Activated CD4-positive, alpha-beta T cell treated with anti-CD3 and anti-CD28 coated beads, Interleukin-2, amount 50 U/mL, for 48 hours (primary cell): ENCODE data around the gene LHFPL4.
A peak's percentile ranks its signal among the peaks of the same experiment; 100 is the strongest.
"Not testable (repeated sequence)": the region's sequence is repeated elsewhere in the genome, so short reads cannot be mapped to it uniquely, and the experiment has no call there.

Source experiments
- DNase-seq, 2 experiments: peaks; one replicate each; pipeline ENCODE4 v3.0.0-alpha.2; 2020

Gene LHFPL4

GRCh38 chr3:9553021-9553947 lies at the start of gene LHFPL4:
Gene LHFPL4 (minus strand): TSS chr3:9553822. CDS start chr3:9552679, 1,143 bp downstream.
- no peak for DNase-seq

- DNase-seq, result no peak
Observed at GRCh38 chr3:9602620-9603019, 49.0 kb upstream of the LHFPL4 start.

- DNase-seq, result not testable (repeated sequence)
Observed at GRCh38 chr3:9601006-9601581, 47.5 kb upstream of the LHFPL4 start.

- peak; percentile 19 to 20 for DNase-seq
Observed at GRCh38 chr3:9600597-9600996, 47.0 kb upstream of the LHFPL4 start.

- no peak for DNase-seq
Observed at GRCh38 chr3:9598783-9599387, 45.3 kb upstream of the LHFPL4 start.

- DNase-seq, result no peak
Observed at GRCh38 chr3:9595877-9596276, 42.3 kb upstream of the LHFPL4 start.

- not testable (repeated sequence) for DNase-seq
Observed at GRCh38 chr3:9591781-9592180, 38.2 kb upstream of the LHFPL4 start.

GRCh38 chr3:9590282-9590791 lies 36.7 kb upstream of the LHFPL4 start:
- no peak for DNase-seq

GRCh38 chr3:9583792-9584191 lies 30.2 kb upstream of the LHFPL4 start:
- DNase-seq, result no peak

- DNase-seq, result no peak
Observed at GRCh38 chr3:9583371-9583770, 29.7 kb upstream of the LHFPL4 start.

DNA sequence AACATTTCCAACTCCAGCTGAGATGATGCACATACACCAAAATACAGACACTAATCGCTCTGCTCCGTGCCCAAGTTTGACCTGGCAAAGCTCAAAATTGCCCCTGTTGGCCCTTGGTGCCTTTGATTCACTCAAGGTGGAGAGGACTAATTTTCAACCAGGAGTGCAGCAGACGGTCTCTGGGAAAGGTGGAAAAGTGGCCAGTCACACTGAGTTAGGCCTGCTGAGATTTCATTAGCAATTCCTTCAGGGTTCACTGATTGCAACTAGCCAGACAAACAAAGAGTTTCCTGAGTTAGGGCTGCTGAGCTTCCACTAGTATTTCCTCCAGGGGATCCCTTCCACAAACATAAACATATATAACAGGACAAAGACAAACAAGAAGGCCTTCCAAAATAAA lies 28.7 kb upstream of the LHFPL4 start:
- DNase-seq, result no peak

- DNase-seq, result no peak
Observed at GRCh38 chr3:9581742-9582141, 28.1 kb upstream of the LHFPL4 start.

- no peak for DNase-seq
Observed at GRCh38 chr3:9569054-9569453, 15.4 kb upstream of the LHFPL4 start.

DNA sequence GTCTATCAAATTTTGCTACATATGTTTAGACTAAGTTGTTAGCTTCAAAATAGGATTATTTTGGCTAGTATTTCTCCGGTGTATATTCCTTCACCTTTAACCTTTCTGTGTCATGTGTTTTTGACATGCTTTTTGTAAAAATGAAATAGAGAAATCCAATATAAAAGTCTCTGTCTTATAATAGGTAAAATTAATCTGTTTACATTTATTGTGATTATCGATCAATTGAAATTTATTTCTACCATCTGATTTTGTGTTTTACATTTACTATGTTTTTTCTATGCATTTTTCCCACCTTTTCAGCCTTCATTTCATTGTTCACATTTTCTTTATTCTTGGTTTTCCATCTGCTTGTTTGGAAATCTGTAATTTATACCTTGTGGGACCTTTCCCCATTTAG lies 11.7 kb upstream of the LHFPL4 start:
- no peak for DNase-seq

DNA sequence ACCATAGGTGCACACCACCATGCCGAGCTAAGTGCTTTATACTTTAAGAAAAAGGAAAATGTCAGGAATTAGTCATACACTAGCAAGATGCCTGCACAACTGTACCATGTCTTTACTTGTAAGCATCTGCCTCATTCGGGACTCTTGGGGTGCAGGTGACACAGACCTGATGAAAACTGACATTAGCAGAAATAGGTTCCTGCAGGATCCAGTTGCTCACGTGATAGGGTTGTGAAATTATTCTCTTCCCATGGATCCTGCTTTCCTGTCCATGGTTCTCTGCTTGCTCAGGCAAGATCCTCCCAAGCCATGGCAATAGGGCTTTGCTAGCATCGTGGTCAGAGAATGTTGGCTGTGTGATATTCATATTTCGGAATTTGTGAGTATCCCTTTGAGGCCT lies 10.2 kb upstream of the LHFPL4 start:
- no peak for DNase-seq

DNA sequence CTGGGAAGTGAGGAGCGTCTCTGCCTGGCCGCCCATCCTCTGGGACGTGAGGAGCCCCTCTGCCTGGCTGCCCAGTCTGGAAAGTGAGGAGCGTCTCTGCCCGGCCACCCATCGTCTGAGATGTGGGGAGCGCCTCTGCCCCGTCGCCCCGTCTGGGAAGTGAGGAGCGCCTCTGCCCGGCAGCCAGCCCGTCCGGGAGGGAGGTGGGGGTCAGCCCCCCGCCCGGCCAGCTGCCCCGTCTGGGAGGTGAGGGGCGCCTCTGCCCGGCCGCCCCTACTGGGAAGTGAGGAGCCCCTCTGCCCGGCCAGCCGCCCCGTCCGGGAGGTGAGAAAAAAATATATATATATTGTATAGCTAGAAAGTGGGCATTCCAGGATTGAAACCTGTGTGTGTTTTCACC lies 6.4 kb upstream of the LHFPL4 start:
- not testable (repeated sequence) for DNase-seq

GRCh38 chr3:9553948-9554513 lies 409 bp upstream of the LHFPL4 start:
- no peak for DNase-seq

GRCh38 chr3:9552252-9552999 lies 1.2 kb downstream of the LHFPL4 start:
- peak; percentile 28 to 42 for DNase-seq

GRCh38 chr3:9550999-9551398 lies 2.6 kb downstream of the LHFPL4 start:
- no peak for DNase-seq

DNA sequence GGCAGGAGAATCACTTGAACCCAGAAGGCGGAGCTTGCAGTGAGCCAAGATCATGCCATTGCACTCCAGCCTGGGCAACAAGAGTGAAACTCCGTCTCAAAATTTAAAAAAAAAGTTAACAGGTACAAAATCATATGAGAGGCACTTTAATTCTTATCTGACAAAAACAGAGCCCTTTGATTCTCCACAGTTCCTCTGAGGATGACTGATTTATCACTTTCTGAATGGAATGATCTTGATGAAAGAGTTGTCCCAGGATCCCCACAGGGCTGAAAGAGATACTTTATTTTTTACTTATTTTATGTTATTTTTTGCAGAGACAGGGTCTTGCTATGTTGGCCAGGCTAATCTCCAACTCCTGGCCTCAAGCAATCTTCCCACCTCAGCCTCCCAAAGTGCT lies 4.0 kb downstream of the LHFPL4 start:
- DNase-seq, result no peak

GRCh38 chr3:9548991-9549390 lies 4.6 kb downstream of the LHFPL4 start:
- no peak for DNase-seq

- no peak for DNase-seq
Observed at GRCh38 chr3:9542182-9542581, 11.4 kb downstream of the LHFPL4 start.

- DNase-seq, result no peak
Observed at GRCh38 chr3:9536212-9536611, 17.4 kb downstream of the LHFPL4 start.
